Activated CD8-positive, alpha-beta T cell treated with anti-CD3 and anti-CD28 coated beads for 36 hours (primary cell): ENCODE data around the gene SLIT2. TPM values are rescaled to one million over a fixed set of nuclear protein-coding genes. Genes with fewer than 3 reads are reported as not detected.

ENCODE experiments used
- ATAC-seq: fragments of 200-7000 bp; cut with Tn5 transposase; one replicate; pipeline ENCODE4 v1.10.0; 2021; ENCODE audit warnings: mild to moderate bottlenecking, moderate library complexity
- CTCF ChIA-PET: fragments of 350-600 bp; sonication (Branson Sonifier 250); formaldehyde crosslinking; loops from one replicate; lab custom pipeline; 2021; ENCODE audit warnings: antibody characterized with exemption; lab: Charles Lee
- POLR2A ChIA-PET: fragments of 350-600 bp; sonication (Branson Sonifier 250); formaldehyde crosslinking; loops from one replicate; lab custom pipeline; 2021; ENCODE audit warnings: antibody characterized with exemption; lab: Charles Lee
- DNase-seq: peaks from one replicate; pipeline ENCODE4 v3.0.0-alpha.2; 2020
- H3K27ac Mint-ChIP-seq: one replicate; pipeline ENCODE4 v1.8.0; 2021; ENCODE audit warnings: mild to moderate bottlenecking, mixed read lengths
- H3K27me3 Mint-ChIP-seq: one replicate; pipeline ENCODE4 v1.8.0; 2021; ENCODE audit warnings: mixed read lengths
- H3K36me3 Mint-ChIP-seq: one replicate; pipeline ENCODE4 v1.8.0; 2021; ENCODE audit warnings: low read depth, mixed read lengths
- H3K4me1 Mint-ChIP-seq: one replicate; pipeline ENCODE4 v1.8.0; 2021; ENCODE audit warnings: low read depth, mixed read lengths
- H3K4me3 Mint-ChIP-seq: one replicate; pipeline ENCODE4 v1.8.0; 2021; ENCODE audit warnings: mild to moderate bottlenecking, moderate library complexity, mixed read lengths
- H3K9me3 Mint-ChIP-seq: one replicate; pipeline ENCODE4 v1.8.0; 2021; ENCODE audit warnings: mixed read lengths
- CTCF ChIP-seq: fragments of 200-600 bp; IDR thresholded peaks from one replicate; pipeline ENCODE4 v1.8.0; 2022; ENCODE audit warnings: antibody characterized with exemption, mild to moderate bottlenecking
- intact Hi-C: fragments of 100-400 bp; cut with micrococcal nuclease; formaldehyde crosslinking; loops from one replicate; pipeline ENCODE4 v1.10.0; 2022
- total RNA-seq, 2 experiments: library from RNA; stranded (reverse); gene quantifications; one replicate each; pipeline ENCODE4 v1.2.3, GENCODE V29; 2021

SLIT2 gene
- total RNA-seq, 2 experiments from 2014 or later: not detected

- intact Hi-C loops: no loop called here
- CTCF ChIA-PET: no interaction called here
- no peak for DNase-seq
- no peak for TF ChIP-seq CTCF
- no peak for ATAC-seq
- Mint-ChIP-seq H3K4me1 (no peaks in the 10 kb centered on the region), H3K27me3 (no peaks in the 10 kb centered on the region), H3K9me3 (peaks cover 2% of the 10 kb centered on the region), H3K36me3 (no peaks in the 10 kb centered on the region), H3K4me3 (no peak overlapping the region), H3K27ac (no peak overlapping the region)
- POLR2A ChIA-PET: no interaction called here
Observed at GRCh38 chr4:20287246-20287645, 35.5 kb downstream of the SLIT2 start.

- ChIA-PET POLR2A (no interaction called here), CTCF (no interaction called here)
- H3K4me1 Mint-ChIP-seq: no peaks in the 10 kb centered on the region
- H3K9me3 Mint-ChIP-seq: peaks cover 2% of the 10 kb centered on the region
- intact Hi-C loops: no loop called here
- ATAC-seq: no peak
- no peak for DNase-seq
- H3K27ac Mint-ChIP-seq: no peak overlapping the region
- H3K4me3 Mint-ChIP-seq: no peak overlapping the region
- TF ChIP-seq CTCF: no peak
- H3K36me3 Mint-ChIP-seq: no peaks in the 10 kb centered on the region
- no peaks in the 10 kb centered on the region for H3K27me3 Mint-ChIP-seq
Observed at GRCh38 chr4:20288047-20288650, 36.4 kb downstream of the SLIT2 start.

- no peaks in the 10 kb centered on the region for H3K36me3 Mint-ChIP-seq
- ATAC-seq (no peak), DNase-seq (no peak)
- peaks cover 2% of the 10 kb centered on the region for H3K9me3 Mint-ChIP-seq
- intact Hi-C loops: no loop called here
- H3K4me3 Mint-ChIP-seq: no peak overlapping the region
- no peak overlapping the region for H3K27ac Mint-ChIP-seq
- no peaks in the 10 kb centered on the region for H3K4me1 Mint-ChIP-seq
- TF ChIP-seq CTCF: no peak
- H3K27me3 Mint-ChIP-seq: no peaks in the 10 kb centered on the region
- ChIA-PET POLR2A (no interaction called here), CTCF (no interaction called here)
Observed at GRCh38 chr4:20288846-20289512, 37.3 kb downstream of the SLIT2 start.

- intact Hi-C loops: no loop called here
- ChIA-PET POLR2A (no interaction called here), CTCF (no interaction called here)
- no peak overlapping the region for H3K4me3 Mint-ChIP-seq
- no peak overlapping the region for H3K27ac Mint-ChIP-seq
- DNase-seq (no peak), ATAC-seq (no peak)
- no peaks in the 10 kb centered on the region for H3K27me3 Mint-ChIP-seq
- no peaks in the 10 kb centered on the region for H3K4me1 Mint-ChIP-seq
- TF ChIP-seq CTCF: no peak
- H3K36me3 Mint-ChIP-seq: no peaks in the 10 kb centered on the region
- peaks cover 2% of the 10 kb centered on the region for H3K9me3 Mint-ChIP-seq
Observed at GRCh38 chr4:20289782-20290181, 38.1 kb downstream of the SLIT2 start.

- POLR2A ChIA-PET: no interaction called here
- H3K27me3 Mint-ChIP-seq: no peaks in the 10 kb centered on the region
- H3K27ac Mint-ChIP-seq: no peak overlapping the region
- no peak overlapping the region for H3K4me3 Mint-ChIP-seq
- peaks cover 2% of the 10 kb centered on the region for H3K9me3 Mint-ChIP-seq
- no peak for TF ChIP-seq CTCF
- CTCF ChIA-PET: no interaction called here
- no peaks in the 10 kb centered on the region for H3K4me1 Mint-ChIP-seq
- ATAC-seq: no peak
- DNase-seq: no peak
- intact Hi-C loops: no loop called here
- no peaks in the 10 kb centered on the region for H3K36me3 Mint-ChIP-seq
Observed at GRCh38 chr4:20292739-20293138, 41.0 kb downstream of the SLIT2 start.
